ENCODE data around the gene RAI1. TPM values are rescaled to one million over a fixed set of nuclear protein-coding genes. Genes with fewer than 3 reads are reported as not detected.

Gene RAI1
- total RNA-seq, 1 donor from 2014 or later: 31.1 TPM

DNA sequence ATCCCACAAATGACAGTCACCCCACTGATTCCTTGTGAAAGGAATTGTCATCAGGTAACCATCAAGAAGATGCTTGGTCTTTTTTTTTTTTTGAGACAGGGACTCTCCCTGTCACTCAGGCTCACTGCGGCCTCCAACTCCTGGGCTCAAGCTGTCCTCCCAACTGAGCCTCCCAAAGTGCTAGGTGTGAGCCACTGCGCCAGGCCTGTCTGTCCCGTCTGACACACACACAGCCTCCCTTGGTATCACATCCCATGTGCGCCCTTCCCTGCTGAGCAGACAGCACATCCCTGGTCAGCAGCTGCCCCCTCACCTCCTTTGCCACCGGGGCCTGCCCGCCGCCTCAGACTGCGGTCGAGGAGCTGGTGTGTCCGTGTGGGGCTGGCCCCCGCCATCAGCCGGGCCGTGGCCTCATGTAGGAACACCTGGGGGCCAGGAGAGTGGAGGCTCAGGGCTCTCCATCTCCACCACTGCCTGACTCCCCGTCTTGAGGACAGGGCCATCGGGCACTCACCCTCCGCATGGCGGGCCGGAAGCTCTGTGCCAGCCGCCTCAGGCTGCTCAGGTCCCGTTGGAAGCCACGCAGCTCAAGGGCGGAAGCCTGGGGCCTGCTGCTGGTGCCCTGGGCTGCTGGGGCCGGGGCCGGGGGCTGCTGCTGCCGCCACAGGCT lies 131.9 kb downstream of the RAI1 start:
- Histone ChIP-seq H3K27me3 (ENCODE audit: low read depth) (no peaks in the 10 kb centered on the region), H3K4me1 (peaks cover 30% of the 10 kb centered on the region), H3K36me3 (peaks cover 69% of the 10 kb centered on the region), H3K9me3 (no peaks in the 10 kb centered on the region), H3K4me3 (no peak overlapping the region), H3K27ac (no peak overlapping the region)
- DNase-seq: no peak
- no peak for TF ChIP-seq CTCF (IDR thresholded peaks at IDR 0.05)
- intact Hi-C loops (cut with DNase I): loop anchor here (5.0 kb wide), 1 partner anchor 49 kb away; no protein-coding TSS in a partner anchor
- no peak for ATAC-seq

DNA sequence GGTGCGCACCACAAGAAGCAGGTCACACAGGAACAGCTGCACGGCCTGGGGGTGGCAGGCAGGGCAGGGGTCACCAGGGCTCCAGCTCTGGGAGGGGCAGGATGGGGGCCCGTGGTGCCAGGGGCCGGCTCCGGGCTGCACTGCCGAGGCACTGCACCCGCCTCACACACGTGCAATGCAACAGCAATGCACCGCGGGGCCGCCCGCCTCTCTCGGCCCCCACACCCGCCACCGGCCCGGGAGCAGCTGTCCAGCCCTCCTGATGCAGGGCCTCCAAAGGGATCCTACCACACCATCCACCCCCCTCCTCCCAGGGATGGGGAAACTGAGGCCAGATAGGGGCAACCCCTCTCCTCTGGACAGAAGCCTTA lies 132.5 kb downstream of the RAI1 start:
- ATAC-seq: no peak
- Histone ChIP-seq H3K4me3 (no peak overlapping the region), H3K36me3 (peaks cover 74% of the 10 kb centered on the region), H3K27me3 (ENCODE audit: low read depth) (no peaks in the 10 kb centered on the region), H3K27ac (no peak overlapping the region), H3K4me1 (peaks cover 35% of the 10 kb centered on the region), H3K9me3 (no peaks in the 10 kb centered on the region)
- intact Hi-C loops (cut with DNase I): loop anchor here (5.0 kb wide), 1 partner anchor 49 kb away; no protein-coding TSS in a partner anchor
- DNase-seq: no peak
- no peak for TF ChIP-seq CTCF (IDR thresholded peaks at IDR 0.05)

GRCh38 chr17:17814162-17815061 lies 133.2 kb downstream of the RAI1 start:
- H3K4me3 ChIP-seq: no peak overlapping the region

GRCh38 chr17:17815062-17815406 lies 133.8 kb downstream of the RAI1 start:
- Histone ChIP-seq H3K9me3 (no peaks in the 10 kb centered on the region), H3K36me3 (peaks cover 84% of the 10 kb centered on the region), H3K4me1 (peaks cover 48% of the 10 kb centered on the region), H3K27ac (no peak overlapping the region), H3K27me3 (ENCODE audit: low read depth) (no peaks in the 10 kb centered on the region), H3K4me3 (no peak overlapping the region)
- TF ChIP-seq CTCF (IDR thresholded peaks at IDR 0.05): no peak
- ATAC-seq (no peak), DNase-seq (no peak)
- intact Hi-C loops (cut with DNase I): no loop called here

More at GRCh38 chr17:17814162-17815061, 133.2 kb downstream of the RAI1 start:
- ATAC-seq (no peak), DNase-seq (no peak)
- no peaks in the 10 kb centered on the region for H3K27me3 ChIP-seq (ENCODE audit: low read depth)
- intact Hi-C loops (cut with DNase I): loop anchor here (5.0 kb wide), 1 partner anchor 48 kb away; no protein-coding TSS in a partner anchor
- no peaks in the 10 kb centered on the region for H3K9me3 ChIP-seq
- no peak overlapping the region for H3K27ac ChIP-seq
- peaks cover 78% of the 10 kb centered on the region for H3K36me3 ChIP-seq
- peaks cover 42% of the 10 kb centered on the region for H3K4me1 ChIP-seq
- TF ChIP-seq CTCF (IDR thresholded peaks at IDR 0.05): no peak

GRCh38 chr17:17815436-17816200 lies 134.4 kb downstream of the RAI1 start:
- intact Hi-C loops (cut with DNase I): no loop called here
- no peak overlapping the region for H3K27ac ChIP-seq
- H3K36me3 ChIP-seq: peaks cover 82% of the 10 kb centered on the region
- H3K9me3 ChIP-seq: no peaks in the 10 kb centered on the region
- H3K4me1 ChIP-seq: peaks cover 48% of the 10 kb centered on the region
- TF ChIP-seq CTCF (IDR thresholded peaks at IDR 0.05): no peak
- DNase-seq (no peak), ATAC-seq (no peak)
- no peaks in the 10 kb centered on the region for H3K27me3 ChIP-seq (ENCODE audit: low read depth)
- H3K4me3 ChIP-seq: no peak overlapping the region
